K562 (cell line): ENCODE measurements around the gene MRTFB.

ENCODE experiments used
- CTCF ChIP-seq, 3 experiments: IDR thresholded peaks in 2 of 3; conservative IDR thresholded peaks in 1 of 3; 2 replicates each; pipeline ENCODE4 v1.5.1; 2011 to 2012; ENCODE audit warnings: low read length in 3 of 3, mild to moderate bottlenecking in 3 of 3, control low read depth in 2 of 3, improper control_type of control experiment in 1 of 3, inconsistent platforms in 1 of 3, low read depth in 1 of 3, mixed read lengths in 1 of 3, moderate library complexity in 1 of 3; ENCODE audit not compliant: insufficient read depth in 2 of 3
- FOXK1 ChIP-seq: sonication (generic); formaldehyde crosslinking; IDR thresholded peaks from 2 replicates; pipeline ENCODE4 v1.8.0; 2022; ENCODE audit warnings: missing genetic modification reagents, mild to moderate bottlenecking, borderline replicate concordance
- POLR2A ChIP-seq: fragments of 450-650 bp; conservative IDR thresholded peaks from 2 replicates; pipeline ENCODE4 v1.6.1; 2016

GRCh38 chr16:14286368-14287230 is 215.5 kb downstream of the MRTFB start:
- no peak for TF ChIP-seq POLR2A
- TF ChIP-seq CTCF (IDR thresholded peaks at IDR 0.05 in 2 of 3, conservative IDR thresholded peaks at IDR 0.05 in 1 of 3; ENCODE audit: insufficient read depth in 2 of 3, low read depth in 1 of 3, low read length in 3 of 3): no peak
- TF ChIP-seq FOXK1 (CRISPR knock-in tag): no peak
